BLaER1 (cell line): ENCODE measurements around the gene KIAA0513.

Source experiments
- H3K27ac ChIP-seq: shearing (Covaris generic); formaldehyde crosslinking; 2 replicates; pipeline ENCODE4 v1.8.1; 2022
- H3K27me3 ChIP-seq: shearing (Covaris generic); formaldehyde crosslinking; 2 replicates; pipeline ENCODE4 v1.8.1; 2022
- H3K36me3 ChIP-seq: shearing (Covaris generic); formaldehyde crosslinking; 2 replicates; pipeline ENCODE4 v1.8.1; 2022
- H3K4me1 ChIP-seq: shearing (Covaris generic); formaldehyde crosslinking; 2 replicates; pipeline ENCODE4 v1.8.1; 2022
- H3K4me2 ChIP-seq: shearing (Covaris generic); formaldehyde crosslinking; 2 replicates; pipeline ENCODE4 v1.8.1; 2022
- H3K4me3 ChIP-seq: shearing (Covaris generic); formaldehyde crosslinking; 2 replicates; pipeline ENCODE4 v1.8.1; 2022
- H3K9ac ChIP-seq: shearing (Covaris generic); formaldehyde crosslinking; 2 replicates; pipeline ENCODE4 v1.8.1; 2022
- H3K9me3 ChIP-seq: shearing (Covaris generic); formaldehyde crosslinking; 2 replicates; pipeline ENCODE4 v1.8.1; 2022
- H4K20me1 ChIP-seq: shearing (Covaris generic); formaldehyde crosslinking; 2 replicates; pipeline ENCODE4 v1.8.1; 2022
- Cebpa-rat ChIP-seq: shearing (Covaris generic); IDR thresholded peaks from 2 replicates; pipeline ENCODE4 v1.8.1; 2022

Gene KIAA0513

DNA sequence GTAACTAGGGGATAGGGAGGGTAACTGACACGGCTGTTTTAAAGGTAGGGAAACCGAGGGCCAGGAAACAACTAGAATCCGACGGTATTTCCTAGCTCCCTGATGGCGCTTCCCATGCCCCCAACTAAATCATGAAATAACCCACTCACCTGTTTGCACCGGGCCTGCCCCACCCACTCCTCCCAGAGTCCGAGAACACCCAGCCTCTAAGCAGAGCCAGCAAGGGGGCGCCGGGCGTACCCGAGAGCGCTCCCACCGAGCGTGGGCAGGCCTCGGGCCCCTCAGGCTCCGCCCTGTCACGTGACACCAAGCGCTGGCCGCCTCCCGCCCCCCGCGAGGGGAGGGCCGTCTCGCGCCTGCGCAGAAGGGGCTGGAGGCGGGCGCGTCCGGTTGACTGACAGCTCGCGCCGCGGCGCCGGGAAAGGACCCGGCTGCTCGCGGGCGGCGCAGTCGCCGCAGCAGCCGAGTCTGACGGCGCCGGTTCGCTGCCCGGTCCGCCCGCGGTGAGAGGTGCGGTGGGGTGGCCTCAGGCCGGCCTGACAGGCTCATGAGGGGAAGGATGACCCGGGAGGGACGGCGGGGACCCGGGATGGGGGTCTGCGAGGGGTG lies at the start of gene KIAA0513:
Gene KIAA0513, plus strand, starts transcription at position 447 of the 609 bp plus-strand sequence. CDS start 39,277 bp downstream, outside the sequence.
- no peak within 1 kb of the TSS for H3K27ac ChIP-seq
- peak within 1 kb of the TSS; percentile 89 for H3K4me2 ChIP-seq
- peak within 1 kb of the TSS; percentile 68 for H3K4me3 ChIP-seq
- peak within 1 kb of the TSS; percentile 64 for H3K9ac ChIP-seq
- peaks cover 28% of the 10 kb centered on the region for H3K27me3 ChIP-seq
- no peaks in the 10 kb centered on the region for H3K36me3 ChIP-seq
- H4K20me1 ChIP-seq, result peaks cover 19% of the 10 kb centered on the region
- H3K4me1 ChIP-seq, result peaks cover 41% of the 10 kb centered on the region
- TF ChIP-seq Cebpa-rat, result no peak
- H3K9me3 ChIP-seq, result 0 out of 2 replicates have a peak, but pooled peaks cover 5% of the 10 kb centered on the region

DNA sequence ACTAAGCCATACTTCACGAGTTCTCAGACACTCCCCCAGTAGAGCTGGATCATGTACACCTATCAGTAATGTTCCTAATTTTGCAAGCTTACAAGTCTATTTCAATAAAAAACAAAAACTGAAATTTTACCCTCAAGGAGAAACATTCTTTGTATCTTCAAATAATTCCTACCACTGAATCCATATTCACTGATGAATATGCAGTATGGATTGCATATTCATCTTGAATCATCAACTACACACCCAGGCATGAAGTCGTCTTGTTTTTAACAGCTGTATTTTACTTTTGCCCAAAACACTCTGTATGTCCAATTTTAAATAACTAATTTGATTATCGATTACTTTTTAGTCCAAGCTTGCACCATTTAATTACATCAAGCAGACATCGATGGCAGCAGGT lies 48.1 kb upstream of the KIAA0513 start:
- no peak overlapping the region for H3K4me2 ChIP-seq
- no peaks in the 10 kb centered on the region for H3K9me3 ChIP-seq
- H3K4me3 ChIP-seq, result no peak overlapping the region
- H3K36me3 ChIP-seq, result peaks cover 90% of the 10 kb centered on the region
- no peak overlapping the region for H3K9ac ChIP-seq
- H3K4me1 ChIP-seq, result peaks cover 39% of the 10 kb centered on the region
- H3K27ac ChIP-seq, result no peak overlapping the region
- TF ChIP-seq Cebpa-rat, result no peak
- peaks cover 91% of the 10 kb centered on the region for H4K20me1 ChIP-seq
- H3K27me3 ChIP-seq, result no peaks in the 10 kb centered on the region

- Histone ChIP-seq H3K4me3 (no peak overlapping the region), H3K36me3 (peaks cover 89% of the 10 kb centered on the region), H3K27me3 (no peaks in the 10 kb centered on the region), H3K27ac (no peak overlapping the region), H3K4me2 (0 out of 2 replicates have a peak overlapping the region, but pooled peaks have one; percentile 37), H3K4me1 (peaks cover 39% of the 10 kb centered on the region), H3K9me3 (no peaks in the 10 kb centered on the region), H4K20me1 (peaks cover 91% of the 10 kb centered on the region), H3K9ac (0 out of 2 replicates have a peak overlapping the region, but pooled peaks have one; percentile 10)
- no peak for TF ChIP-seq Cebpa-rat
Observed at GRCh38 chr16:84982434-84982833, 45.2 kb upstream of the KIAA0513 start.

GRCh38 chr16:84985079-84986065 lies 42.2 kb upstream of the KIAA0513 start:
- H3K9ac ChIP-seq, result no peak overlapping the region
- H3K4me3 ChIP-seq, result no peak overlapping the region
- H3K36me3 ChIP-seq, result peaks cover 88% of the 10 kb centered on the region
- H4K20me1 ChIP-seq, result peaks cover 100% of the 10 kb centered on the region
- H3K27me3 ChIP-seq, result no peaks in the 10 kb centered on the region
- no peak for TF ChIP-seq Cebpa-rat
- H3K4me1 ChIP-seq, result peaks cover 33% of the 10 kb centered on the region
- no peak overlapping the region for H3K27ac ChIP-seq
- peak overlapping the region; percentile 26; the same call in 1 of the 2 replicates for H3K4me2 ChIP-seq
- no peaks in the 10 kb centered on the region for H3K9me3 ChIP-seq

GRCh38 chr16:84986102-84986501 lies 41.5 kb upstream of the KIAA0513 start:
- Histone ChIP-seq H3K27me3 (no peaks in the 10 kb centered on the region), H4K20me1 (peaks cover 99% of the 10 kb centered on the region), H3K4me2 (no peak overlapping the region), H3K4me1 (peaks cover 33% of the 10 kb centered on the region), H3K9ac (no peak overlapping the region), H3K36me3 (peaks cover 88% of the 10 kb centered on the region), H3K9me3 (no peaks in the 10 kb centered on the region), H3K4me3 (no peak overlapping the region), H3K27ac (no peak overlapping the region)
- no peak for TF ChIP-seq Cebpa-rat

- no peaks in the 10 kb centered on the region for H3K9me3 ChIP-seq
- TF ChIP-seq Cebpa-rat, result no peak
- no peak overlapping the region for H3K9ac ChIP-seq
- H4K20me1 ChIP-seq, result peaks cover 98% of the 10 kb centered on the region
- no peak overlapping the region for H3K4me3 ChIP-seq
- no peak overlapping the region for H3K4me2 ChIP-seq
- H3K4me1 ChIP-seq, result peaks cover 33% of the 10 kb centered on the region
- no peaks in the 10 kb centered on the region for H3K27me3 ChIP-seq
- peaks cover 86% of the 10 kb centered on the region for H3K36me3 ChIP-seq
- H3K27ac ChIP-seq, result no peak overlapping the region
Observed at GRCh38 chr16:84986879-84987278, 40.7 kb upstream of the KIAA0513 start.

GRCh38 chr16:84988328-84989080 lies 39.1 kb upstream of the KIAA0513 start:
- Histone ChIP-seq H3K36me3 (peaks cover 86% of the 10 kb centered on the region), H3K27ac (no peak overlapping the region)

GRCh38 chr16:84989749-84990620 lies 37.6 kb upstream of the KIAA0513 start:
- H3K36me3 ChIP-seq, result peaks cover 97% of the 10 kb centered on the region
- H4K20me1 ChIP-seq, result peaks cover 98% of the 10 kb centered on the region

More at GRCh38 chr16:84988328-84989080, 39.1 kb upstream of the KIAA0513 start:
- no peak for TF ChIP-seq Cebpa-rat
- no peaks in the 10 kb centered on the region for H3K9me3 ChIP-seq
- H3K4me2 ChIP-seq, result no peak overlapping the region
- H3K4me1 ChIP-seq, result peaks cover 22% of the 10 kb centered on the region
- no peak overlapping the region for H3K4me3 ChIP-seq
- H3K27me3 ChIP-seq, result no peaks in the 10 kb centered on the region
- no peak overlapping the region for H3K9ac ChIP-seq
- H4K20me1 ChIP-seq, result peaks cover 98% of the 10 kb centered on the region

DNA sequence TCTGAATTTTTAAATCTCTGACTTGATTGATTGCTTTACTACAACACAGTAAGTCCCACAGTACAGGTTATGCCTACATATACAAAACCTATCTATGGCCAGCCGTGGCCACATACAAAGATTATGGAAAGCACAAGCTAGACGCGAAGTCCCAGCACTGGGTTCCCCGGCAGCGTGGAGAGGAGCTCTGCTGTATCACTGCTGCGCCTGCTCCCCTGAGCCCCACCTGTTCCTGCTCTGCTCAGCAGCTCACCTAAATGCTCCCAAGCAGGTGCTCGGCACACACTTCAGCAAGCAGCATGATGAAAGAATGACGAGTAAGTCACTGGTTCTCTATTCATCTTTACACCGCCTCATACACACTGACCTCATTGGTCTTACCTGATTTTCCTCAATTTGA lies 36.8 kb upstream of the KIAA0513 start:
- Histone ChIP-seq H3K4me3 (no peak overlapping the region), H3K4me1 (no peaks in the 10 kb centered on the region), H3K36me3 (peaks cover 97% of the 10 kb centered on the region), H3K4me2 (no peak overlapping the region), H3K9me3 (no peaks in the 10 kb centered on the region), H3K27me3 (no peaks in the 10 kb centered on the region), H3K9ac (no peak overlapping the region), H4K20me1 (peaks cover 98% of the 10 kb centered on the region), H3K27ac (no peak overlapping the region)
- TF ChIP-seq Cebpa-rat, result no peak

More at GRCh38 chr16:84989749-84990620, 37.6 kb upstream of the KIAA0513 start:
- Histone ChIP-seq H3K27ac (no peak overlapping the region), H3K9ac (no peak overlapping the region), H3K9me3 (no peaks in the 10 kb centered on the region), H3K4me1 (peaks cover 7% of the 10 kb centered on the region), H3K4me2 (no peak overlapping the region), H3K4me3 (no peak overlapping the region), H3K27me3 (no peaks in the 10 kb centered on the region)
- TF ChIP-seq Cebpa-rat, result no peak
